Measurements from ENCODE around the gene NUP50.

The NUP50 gene

DNA sequence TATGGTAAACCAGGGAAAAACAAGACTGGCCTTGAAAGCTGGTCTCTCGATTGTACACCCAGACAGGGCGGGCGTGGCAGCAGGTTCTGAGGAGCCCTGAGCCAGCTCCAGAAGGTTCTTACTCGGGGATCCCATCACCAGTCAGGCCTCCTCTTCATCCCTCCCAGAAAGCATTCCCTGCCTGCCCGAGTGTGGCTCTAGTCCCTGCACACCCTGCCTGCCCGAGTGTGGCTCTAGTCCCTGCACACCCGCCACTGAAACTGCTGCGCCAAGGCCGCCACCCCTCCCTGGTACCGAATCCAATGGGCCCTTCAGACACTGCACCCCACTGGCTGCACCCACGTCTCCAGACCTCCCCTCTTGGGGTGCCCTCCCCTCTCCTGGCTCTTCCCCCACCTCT, 46.9 kb downstream of the NUP50 start:
- DNase-seq (ENCODE audit: low read depth in 2 of 2), result no peak

DNA sequence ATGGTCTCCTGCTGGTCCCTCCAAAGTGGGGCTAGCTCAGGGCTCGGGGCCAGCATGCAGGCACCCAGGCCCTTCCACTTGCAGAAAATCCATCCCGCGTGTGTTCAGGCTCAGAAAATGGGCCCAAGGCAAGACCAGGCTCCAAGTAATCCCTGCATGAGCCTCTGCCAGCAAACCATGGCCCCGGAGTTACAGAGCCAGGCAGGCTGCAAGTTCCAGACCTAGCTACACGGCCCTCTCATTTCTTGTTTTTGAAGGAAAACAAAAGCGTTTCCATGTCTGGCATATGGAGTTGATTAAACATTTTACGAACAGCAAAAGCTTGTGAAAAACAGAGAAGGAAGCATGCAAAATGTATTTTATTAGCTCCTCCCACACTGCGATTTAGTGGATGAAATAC, 47.3 kb downstream of the NUP50 start:
- no peak for DNase-seq (ENCODE audit: low read depth in 2 of 2)

DNA sequence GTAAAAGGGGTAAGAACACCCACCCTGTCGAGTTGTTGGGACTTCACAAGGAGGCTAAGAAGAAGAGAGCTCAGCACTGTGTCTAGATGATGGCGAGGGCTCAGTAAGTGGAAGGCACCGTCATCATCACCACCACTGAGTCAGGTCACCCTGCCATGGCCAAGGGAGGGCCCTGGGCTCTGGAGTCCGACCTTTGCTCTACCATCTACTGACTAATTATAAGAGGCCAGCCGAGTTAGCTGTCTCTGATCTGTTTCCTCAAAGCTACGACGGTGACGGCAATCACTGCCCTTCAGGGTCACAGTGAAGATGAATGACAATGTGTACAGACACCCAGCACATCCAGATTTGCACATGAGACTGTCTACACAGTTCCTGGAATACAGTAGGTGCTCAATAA, 47.7 kb downstream of the NUP50 start:
- no peak for DNase-seq (ENCODE audit: low read depth in 2 of 2)

DNA sequence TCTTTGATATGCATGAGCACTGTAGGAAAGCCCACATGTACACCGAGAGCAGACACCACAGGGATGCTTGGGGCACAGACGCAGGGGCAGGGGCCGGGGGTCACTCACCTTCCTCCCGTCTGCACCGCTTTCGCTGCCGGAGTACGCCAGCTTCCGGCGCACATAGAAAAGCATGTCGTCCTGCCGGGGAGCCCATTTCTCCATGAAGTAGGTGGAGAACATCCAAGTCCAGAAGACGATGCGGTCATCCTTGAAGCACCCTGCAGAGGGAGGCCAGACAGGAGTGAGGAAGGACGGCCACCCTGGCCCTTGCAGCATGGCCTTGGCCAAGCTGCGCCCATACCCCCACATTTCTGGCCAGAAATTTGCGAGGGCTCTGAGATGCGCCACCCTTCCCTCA, 48.1 kb downstream of the NUP50 start:
- no peak for DNase-seq (ENCODE audit: low read depth in 2 of 2)

DNA sequence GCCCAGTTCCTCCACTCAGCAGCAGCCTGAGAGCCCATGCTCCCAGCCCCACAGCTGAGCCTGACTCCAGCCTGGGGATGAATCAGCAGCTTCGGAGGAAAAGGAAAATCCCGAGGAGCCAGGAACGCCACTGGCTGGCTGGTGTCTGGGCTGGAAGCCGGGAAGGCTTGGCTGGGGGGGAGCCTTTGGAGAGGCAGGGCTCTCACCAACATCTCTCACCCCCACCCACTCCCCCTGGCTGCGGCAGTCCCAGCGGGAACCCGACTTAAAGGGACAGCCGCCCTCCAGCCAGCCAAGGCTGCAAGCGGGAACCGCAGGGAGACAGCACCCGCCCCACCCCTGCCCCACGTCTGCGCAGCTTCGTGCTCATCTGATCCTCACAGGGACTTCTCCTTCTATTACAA, 48.6 kb downstream of the NUP50 start:
- DNase-seq (ENCODE audit: low read depth in 2 of 2), result no peak

DNA sequence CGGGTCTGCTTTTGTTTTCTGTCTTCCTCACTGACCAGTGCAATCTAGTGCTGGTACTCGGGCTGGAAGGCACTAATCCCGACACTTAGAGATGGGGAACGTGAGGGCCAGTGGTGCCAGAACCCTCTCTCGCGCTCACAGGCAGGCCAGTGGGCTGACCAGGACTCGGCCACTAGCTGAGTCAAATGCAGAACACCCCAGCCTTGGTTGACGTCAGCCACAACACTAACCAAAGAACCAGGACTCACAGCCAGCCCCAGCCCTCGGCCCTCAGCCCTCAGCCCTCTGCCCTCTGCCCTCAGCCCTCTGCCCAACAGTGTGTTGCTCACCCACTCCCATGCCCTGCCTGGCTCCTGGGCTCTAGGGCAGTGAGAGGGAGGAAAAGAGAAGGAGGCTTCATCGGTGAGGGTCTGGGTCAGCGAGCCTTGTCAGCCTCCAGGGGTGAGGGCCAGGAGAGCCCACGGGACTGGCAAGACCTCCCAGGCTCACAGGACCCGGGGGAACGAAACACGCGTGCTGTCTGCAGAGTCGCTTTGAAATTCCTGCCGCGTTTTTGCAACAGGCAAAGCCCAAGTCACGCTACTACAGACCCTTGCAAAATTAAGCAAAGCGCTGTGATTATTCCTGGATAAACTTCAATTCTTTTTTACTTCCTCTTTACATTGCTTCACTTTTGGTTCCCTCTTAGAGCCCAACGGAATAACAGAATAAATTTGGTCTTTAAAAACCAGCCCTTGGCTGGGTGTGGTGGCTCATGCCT, 49.4 kb downstream of the NUP50 start:
- DNase-seq (ENCODE audit: low read depth in 2 of 2), result no peak

DNA sequence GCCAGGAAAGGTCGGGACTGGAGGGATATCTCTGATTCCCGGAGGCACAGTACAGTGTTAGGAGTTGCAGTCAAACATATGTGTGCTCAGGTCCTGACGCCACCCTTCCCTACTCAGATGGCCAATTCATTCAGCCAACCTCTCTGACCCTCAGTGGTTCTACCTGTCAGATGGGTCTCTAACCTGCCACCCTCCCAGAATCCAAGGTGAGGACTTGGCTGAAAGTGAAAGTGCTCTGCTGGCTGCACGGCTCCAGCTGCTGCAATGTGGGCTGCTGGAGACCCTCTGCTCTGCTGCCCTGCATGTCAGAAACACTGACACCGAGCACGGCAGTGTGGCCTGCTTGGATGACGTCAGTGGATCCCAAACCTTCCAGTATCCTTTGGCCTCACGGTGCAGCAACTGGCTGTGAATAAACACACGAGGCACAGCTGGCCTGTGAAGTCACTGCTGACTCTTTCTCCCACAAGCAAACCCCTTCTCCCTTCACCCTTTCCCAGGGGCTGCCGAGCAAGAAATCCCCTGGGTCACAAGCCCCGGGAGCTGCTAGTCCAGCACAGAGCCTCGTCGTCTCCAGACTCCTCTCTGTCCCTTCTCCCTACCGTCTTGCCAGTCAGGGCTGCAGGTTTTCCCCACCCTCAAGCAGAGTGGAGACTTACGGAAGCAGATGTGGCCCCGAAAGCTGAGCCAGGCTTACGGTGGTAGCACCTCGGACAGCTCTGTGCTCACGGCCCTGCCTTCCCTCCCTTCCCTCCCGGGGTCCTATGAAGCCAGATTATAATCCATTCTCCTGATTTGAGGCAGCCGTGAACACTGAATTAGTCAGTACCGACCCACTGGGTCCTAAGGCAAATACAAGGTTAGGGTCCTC, 52.6 kb downstream of the NUP50 start:
- DNase-seq (ENCODE audit: low read depth in 2 of 2), result no peak

DNA sequence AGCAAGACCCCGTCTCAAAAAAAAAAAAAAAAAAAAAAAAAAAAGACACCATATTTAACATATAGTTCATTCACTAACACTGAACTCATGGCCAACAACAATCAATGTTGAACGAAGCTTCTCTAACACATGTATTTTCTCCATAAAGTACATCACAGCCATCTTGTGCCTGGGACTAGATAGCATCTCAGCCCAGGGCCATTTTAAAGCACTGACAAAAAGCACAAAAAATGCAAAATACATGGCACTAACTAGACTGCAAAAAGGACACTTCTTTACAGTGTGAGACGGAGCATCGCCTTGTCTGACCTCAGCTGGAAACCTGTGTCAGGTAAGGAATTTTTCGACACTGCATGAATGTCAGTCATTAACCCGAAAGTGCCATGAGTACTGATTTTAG, 53.6 kb downstream of the NUP50 start:
- no peak for DNase-seq (ENCODE audit: low read depth in 2 of 2)

DNA sequence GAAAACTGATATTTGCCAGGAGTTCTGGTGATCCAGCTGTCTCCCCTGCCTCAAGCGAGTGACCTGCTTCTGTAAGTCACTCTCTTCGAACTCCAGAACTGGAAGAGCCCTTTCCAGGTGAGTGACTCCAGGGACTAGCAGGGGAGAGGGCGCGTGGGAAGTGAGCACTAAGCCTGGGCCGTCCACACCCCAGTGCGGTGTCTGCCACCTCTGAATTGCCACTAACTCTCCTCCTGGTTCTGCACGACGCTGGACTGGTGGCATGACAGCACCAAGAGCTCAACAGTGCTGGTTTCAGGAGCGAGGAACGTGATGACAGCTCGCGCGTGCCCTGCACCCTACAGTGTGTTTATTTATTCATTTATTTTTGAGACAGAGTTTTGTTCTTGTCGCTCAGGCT, 54.1 kb downstream of the NUP50 start:
- no peak for DNase-seq (ENCODE audit: low read depth in 2 of 2)

DNA sequence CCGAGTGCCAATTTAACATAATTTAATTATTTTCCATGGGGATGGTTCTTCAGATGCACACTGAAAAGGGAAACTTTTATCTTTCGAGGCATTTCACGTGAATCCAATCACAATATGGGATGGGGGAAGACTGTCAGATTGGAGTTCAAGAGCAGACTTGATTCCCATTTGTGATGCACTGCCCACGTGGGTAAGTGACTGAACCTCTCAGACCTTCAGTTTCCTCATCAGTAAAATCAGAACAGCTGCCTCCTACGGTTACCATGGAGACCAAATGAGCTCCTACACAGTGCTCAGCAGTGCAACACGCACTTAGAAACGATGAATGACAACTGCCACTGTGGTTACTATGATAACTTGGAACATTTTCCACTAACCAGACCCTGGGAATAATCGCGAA, 55.3 kb downstream of the NUP50 start:
- no peak for DNase-seq (ENCODE audit: low read depth in 2 of 2)

DNA sequence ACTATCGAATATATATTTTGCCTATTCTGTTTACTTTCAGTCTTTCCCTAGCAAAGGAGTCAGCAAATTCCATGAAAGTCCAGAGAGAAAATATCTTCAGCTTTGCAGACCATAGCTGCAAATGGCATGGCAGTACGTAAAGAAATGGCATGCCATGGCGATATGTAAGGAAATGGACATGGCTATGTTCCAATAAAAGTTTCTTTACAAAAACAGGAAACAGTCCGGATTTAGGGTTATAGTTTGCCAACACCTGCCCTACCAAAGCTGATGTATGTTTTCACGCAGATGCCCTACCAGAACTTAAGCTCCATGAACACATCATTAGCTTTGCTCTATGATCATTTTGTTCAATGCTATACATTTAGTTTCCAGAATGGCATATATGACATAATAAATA, 57.5 kb downstream of the NUP50 start:
- no peak for DNase-seq (ENCODE audit: low read depth in 2 of 2)

DNA sequence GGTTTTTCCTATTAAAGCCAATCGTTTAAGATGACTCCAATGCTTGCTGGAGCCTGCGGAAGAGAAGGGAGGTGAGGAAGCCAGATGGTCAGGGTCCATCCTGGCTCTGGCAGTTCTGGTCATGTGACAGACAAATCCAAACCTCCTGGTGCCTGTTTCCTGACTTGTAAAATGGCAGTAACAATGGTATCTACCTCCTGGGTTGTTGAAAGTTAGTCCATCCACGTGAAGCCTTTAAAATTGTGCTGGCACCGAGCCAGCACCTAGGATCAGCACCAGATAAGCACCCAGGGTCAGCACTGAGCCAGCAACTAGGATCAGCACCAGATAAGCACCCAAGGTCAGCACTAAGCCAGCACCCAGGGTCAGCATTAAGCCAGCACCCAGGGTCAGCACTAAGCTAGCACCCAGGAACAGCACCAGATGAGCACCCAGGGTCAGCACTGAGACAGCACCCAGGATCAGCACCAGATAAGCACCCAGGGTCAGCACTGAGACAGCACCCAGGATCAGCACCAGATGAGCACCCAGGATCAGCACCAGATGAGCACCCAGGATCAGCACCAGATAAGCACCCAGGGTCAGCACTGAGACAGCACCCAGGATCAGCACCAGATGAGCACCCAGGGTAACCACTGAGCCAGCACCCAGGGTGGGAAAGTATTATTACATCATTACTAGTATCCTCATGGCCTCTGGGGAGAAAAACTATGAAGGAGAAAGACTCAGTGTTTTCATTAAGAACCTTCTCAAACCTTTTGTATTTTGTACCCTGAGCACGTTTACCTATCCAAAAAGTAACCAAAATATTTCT, 59.8 kb downstream of the NUP50 start:
- DNase-seq (ENCODE audit: low read depth in 2 of 2), result no peak

DNA sequence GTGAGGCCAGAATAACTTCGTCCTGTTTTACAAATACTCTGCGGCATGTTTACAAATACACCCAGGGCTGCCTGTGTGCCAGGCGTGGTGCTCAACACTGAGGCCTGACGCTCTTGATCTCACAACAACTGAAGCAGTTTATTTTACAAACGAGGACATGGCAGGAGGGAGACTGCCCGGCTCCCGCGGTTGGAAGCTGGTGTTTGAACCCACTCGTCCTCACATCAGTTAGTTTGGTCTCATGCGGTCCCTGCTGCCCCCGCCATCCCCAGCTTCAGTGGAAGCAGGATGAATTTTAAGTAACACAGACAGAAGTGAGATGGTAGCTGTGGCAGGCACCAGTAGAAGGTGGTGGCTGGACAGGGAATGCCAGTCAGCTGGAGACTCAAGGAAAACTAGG, 60.6 kb downstream of the NUP50 start:
- no peak for DNase-seq (ENCODE audit: low read depth in 2 of 2)

DNA sequence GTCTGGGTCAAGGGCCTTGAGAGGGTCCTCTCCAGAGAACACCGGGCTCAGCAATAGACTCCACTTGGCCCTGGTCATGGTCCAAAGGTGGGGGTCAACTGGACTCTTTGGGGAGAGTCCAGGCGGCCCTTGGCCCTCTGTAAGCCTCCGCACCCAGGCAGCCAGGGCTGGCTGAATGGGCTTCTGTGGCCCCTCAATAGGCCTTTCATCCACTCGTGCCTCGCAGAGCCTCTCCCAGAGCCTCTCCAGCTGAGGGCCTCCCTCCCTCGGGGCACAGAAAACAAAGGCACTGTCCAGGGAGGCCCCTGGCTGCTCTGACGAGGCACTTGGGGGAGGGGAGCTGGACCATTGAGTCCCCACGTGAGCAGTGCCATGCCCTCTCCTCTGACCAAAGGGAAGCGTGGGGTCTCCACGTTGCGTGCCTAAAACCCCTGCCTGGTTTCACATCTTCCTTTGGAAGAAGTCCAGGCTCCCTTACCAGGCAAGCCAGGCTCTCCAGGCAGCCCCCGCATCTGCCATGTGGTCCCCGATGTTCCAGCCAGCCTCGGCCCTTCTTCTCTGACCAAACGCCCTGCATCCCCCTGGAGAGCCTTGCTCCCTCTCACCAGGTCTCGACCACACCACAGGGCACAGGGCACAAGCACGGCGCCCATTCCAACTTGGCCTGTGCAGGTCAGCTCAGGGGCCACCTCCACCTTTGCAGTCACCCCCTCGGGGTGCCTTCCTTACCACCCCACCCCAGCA, 61.4 kb downstream of the NUP50 start:
- no peak for DNase-seq (ENCODE audit: low read depth in 2 of 2)

DNA sequence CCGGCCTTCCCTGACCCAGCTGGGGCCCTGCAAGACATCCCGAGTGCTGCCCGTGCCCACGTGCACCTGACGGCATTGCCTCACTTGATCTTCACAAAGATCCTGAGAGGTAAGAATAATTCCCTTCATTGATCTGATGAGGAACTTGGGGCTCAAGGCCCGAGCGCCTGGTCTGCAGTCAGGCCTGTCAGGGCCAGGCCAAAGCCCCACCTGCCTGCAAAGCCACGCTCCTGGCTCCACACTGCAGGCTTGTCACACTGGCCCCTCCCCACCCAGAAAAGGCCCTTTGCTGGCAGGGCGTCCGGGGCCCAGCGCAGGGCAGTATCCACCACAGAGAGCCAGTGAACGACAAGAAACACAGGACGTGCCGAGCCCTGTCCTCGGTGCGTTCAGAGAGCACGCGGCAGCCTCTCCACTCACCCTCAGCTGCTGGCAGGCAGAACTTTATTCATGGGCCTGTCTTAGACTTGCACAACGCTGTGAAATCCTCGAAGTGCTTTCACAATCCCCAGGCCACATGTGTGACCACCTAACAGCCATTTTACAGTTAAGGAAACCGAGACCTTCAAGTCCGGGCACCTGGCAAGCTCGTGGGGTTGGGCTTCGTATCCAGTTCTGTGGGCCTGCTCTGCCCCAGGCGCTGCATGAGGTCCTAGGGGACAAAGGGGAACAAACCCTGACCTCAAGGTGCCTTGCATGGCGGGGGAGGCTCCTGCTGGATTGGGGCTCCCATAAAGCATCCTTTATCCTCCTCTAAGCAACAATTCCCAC, 62.2 kb downstream of the NUP50 start:
- no peak for DNase-seq (ENCODE audit: low read depth in 2 of 2)

DNA sequence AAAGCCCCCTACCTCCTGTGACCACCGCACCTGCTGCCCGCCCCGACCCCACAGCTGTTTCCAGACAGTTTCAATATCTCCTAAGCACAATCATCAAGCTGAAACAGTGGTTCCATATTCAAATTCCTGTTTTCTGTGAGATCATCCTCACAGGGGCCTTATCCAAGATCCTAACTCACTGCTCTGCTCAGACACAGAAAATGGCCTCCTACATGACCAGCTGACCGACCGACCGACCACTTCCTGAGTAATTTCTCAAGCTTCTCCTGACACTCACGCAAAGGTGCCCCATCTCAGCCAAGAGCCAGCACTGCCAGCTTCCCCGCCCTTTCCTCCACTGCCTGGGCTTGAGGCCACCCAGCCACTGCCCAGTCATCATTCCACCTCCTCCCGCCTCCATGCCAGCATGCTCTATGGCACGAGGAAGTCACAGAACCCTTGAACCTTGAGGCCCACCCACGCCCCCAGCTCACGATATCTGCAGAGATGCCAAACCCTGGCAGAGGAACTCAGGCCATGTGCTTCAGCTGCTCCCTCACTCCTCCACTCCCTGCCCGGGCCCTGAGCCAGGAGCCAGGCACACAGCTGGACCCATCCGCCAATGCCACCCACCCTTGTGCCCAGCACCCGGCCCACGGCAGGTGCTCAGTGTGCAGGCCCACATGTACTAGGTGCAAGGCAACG, 62.9 kb downstream of the NUP50 start:
- no peak for DNase-seq (ENCODE audit: low read depth in 2 of 2)

DNA sequence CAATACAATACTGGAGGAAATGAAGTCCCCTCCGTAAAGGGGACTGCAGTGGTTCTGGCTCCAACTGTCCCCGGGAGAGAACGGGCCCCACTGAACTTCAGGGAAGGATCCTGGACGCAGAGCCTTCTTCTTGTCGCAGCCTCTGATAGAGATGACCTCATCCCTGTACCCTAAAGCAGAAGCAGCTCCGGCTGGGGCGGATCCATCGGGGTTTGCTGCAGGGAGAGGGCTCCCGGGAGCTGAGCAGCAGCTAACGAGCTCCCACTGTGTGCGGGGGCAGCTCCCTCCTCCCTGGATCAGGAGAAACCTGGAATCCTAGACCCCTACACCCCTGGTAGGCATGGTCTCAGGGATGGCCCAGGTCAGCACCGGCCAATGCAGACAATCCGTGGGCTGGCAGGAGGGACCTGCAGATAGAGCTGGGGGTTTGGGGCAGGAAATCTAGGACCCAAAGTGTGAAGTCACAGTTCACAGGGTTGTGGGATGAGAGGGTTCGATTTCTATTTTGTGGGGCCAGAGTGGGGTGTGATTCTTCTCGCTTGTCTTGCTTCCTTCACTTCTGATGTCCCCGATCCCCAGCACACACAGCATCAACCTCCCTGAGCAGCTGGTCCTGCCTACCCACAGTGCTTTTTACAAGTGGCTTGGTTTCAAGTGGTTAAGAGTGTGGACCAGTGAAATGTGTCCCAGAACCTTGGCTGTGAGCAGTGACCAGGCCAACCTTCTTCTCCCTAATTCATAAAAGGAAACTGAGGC, 64.1 kb downstream of the NUP50 start:
- no peak for DNase-seq (ENCODE audit: low read depth in 2 of 2)

DNA sequence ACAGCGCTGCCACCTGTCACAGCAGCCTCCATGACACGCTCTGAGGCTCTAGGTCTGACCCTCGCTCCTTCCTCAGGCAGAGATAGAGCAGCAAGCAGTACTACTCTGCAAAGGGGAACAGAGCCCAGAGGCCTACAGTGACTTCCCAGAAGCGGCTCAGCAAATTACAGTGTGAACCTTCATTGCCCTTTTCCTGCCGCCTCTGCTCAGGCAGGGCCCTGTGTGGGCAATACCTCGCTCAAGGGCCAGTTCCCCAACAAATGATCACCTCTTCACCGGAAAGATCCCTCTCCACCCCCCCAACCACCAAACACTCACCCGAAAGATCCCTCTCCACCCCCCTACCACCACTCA, 64.7 kb downstream of the NUP50 start:
- DNase-seq (ENCODE audit: low read depth in 2 of 2), result no peak

DNA sequence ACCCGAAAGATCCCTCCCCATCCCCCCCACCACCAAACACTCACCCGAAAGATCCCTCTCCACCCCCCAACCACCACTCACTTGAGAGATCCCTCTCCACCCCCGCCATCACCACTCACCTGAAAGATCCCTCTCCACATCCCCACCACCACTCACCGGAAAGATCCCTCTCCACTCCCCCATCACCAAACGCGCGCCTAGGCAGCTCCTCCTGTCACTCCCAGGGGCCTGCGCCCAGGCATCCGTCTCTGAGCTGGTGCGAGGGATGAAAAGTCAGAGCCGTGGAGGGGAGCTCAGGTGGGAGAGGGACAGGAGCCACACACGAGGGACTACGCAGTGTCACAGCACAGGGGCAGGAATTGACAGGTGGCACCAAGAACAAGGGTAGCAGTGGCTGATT, 65.5 kb downstream of the NUP50 start:
- DNase-seq (ENCODE audit: low read depth in 2 of 2), result no peak
